SIG-M5 (cell line): ENCODE measurements around the gene ERICH4.
"Not testable (repeated sequence)": the region's sequence is repeated elsewhere in the genome, so short reads cannot be mapped to it uniquely, and the experiment has no call there.

Source experiments
- DNase-seq: peaks from one replicate; lab custom pipeline; 2025; lab: John Stamatoyannopoulos, UW

Gene ERICH4

DNA sequence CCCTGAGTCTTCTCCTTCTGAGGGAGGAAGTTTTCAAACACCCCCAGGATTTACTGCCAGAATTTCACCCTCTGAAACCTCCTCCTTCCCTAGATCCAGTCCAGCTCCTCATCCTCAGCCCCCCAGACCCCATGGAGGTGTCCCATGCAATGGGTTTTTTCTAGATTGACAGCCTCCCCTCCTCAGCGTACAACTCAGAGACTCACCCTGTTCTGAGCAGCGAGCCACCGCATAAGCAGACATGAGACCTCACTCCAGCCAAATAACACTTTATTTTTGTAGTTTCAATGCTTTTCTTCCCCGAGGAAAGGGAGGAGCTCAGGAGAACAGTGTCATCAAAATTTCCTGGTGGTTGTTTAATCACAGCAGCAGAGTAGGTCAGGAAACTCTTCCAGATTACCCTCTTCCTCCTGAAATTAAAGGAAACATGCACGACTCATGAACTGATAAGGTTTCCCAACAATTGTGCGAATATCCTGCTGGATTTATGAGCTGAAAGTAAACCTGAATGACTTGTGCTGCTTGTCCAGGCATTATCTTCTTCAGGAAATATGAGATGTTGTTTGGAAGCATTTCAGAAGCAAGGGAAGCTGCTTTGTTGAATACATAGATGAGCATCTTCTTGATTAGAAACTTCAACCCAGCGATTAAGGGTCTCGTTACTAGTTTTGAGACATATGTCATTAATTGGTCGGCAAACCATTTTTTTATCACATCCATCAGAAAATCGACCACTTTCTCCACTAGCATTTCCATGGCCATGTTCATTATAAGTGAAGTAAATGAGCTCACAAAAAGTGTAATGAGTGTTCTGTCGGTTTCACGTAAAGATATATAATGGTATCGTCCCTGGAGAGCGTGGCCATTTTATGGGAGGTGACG, 36.2 kb downstream of the ERICH4 start:
- DNase-seq: no peak

GRCh38 chr19:41479757-41480191, 36.8 kb downstream of the ERICH4 start:
- DNase-seq: no peak

DNA sequence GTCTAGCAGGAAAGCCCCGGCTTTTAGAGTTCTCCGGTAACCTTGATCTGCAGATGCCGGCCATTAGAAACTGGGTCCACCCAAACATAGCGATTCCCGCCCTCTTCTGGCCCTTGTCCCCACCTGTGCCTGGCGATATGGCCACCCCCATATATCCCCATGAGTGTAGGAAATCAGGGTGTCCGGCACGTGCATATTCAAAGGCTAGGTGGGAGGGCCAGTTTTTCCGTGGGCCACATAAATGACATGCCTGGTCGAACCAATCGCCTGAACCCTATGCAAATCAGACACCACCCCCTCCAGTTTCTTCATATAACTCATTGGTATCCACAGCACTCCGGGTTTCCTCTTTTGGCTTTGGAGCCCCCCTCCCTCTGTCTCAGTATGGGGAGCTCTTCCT, 37.4 kb downstream of the ERICH4 start:
- no peak for DNase-seq

- DNase-seq: no peak
Measured at GRCh38 chr19:41484822-41485221, 41.9 kb downstream of the ERICH4 start.

GRCh38 chr19:41486953-41487352, 44.0 kb downstream of the ERICH4 start:
- not testable (repeated sequence) for DNase-seq

- no peak for DNase-seq
Measured at GRCh38 chr19:41492843-41493242, 49.9 kb downstream of the ERICH4 start.
